GM19452 (cell line): Measurements from ENCODE around the gene RALY.
"Not testable (repeated sequence)": the region's sequence is repeated elsewhere in the genome, so short reads cannot be mapped to it uniquely, and the experiment has no call there.

Experiments
- ATAC-seq: cut with Tn5 transposase; IDR thresholded peaks from one replicate; pipeline ENCODE4 v1.9.1; 2021; ENCODE audit not compliant: unreplicated experiment

Gene RALY

DNA sequence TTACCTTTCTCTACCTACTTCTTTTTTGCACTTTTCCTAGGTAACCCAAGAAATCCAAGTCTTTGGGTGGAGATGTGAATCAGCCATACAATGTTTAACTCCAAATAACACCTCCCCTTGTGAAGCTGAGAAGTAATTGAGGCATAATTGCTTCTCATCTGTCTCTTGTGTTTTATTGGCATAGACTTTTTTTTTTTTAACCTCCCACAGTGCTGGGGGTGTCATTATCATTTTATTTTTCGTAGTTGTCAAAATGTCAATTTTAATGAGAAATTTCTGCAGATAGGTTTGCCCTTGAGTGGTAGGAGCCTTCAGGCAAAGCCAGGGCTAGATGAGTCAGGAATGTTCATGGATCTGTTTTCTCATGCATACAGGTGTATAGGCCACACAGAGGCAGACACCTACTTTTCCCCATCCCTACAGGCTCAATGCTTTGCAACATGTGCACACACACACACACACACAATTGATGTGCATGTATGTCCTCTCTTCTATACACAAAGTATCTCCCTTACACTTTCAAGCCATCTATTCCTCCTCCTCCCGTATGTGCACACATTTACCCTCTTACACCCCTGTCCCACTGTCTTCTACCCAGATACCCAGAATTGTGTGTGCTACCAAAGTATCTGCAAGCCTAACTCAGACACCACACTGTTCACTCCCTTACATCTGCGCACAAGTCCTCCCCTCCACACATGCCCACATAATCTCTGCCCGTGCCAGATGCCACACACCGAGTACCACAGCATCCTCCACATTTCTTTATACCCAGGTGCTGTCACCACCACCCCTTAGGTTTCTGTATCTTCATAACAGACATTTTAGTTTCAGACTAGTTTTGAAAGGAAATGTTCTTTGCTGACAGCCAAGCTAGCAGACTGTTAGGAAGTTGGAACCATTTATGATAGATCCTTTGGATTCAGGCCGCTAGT lies 22.0 kb downstream of the RALY start:
- no peak for ATAC-seq

- no peak for ATAC-seq
These were observed 23.0 kb downstream of the RALY start for GRCh38 chr20:34016736-34017135.

GRCh38 chr20:34017610-34018009 lies 23.9 kb downstream of the RALY start:
- ATAC-seq, result no peak

DNA sequence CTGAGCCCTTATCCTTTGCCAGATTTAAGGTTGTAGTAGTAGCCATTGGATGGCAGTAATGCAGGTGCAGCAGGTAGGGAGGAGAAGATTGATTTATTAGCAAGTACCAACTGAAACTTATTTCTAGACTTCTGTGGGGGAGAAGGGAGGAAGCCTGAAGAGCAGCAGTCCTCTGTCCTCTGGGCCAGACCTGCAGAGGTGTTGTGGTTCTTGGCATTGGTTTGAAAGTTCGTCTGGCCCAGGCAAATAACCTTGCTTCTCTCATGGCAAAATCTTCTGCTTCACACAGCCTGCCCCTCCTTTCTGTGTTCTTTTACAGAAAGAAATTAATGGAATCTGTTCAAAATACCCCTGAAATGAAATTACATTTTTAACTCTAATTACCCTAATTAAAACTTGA lies 24.5 kb downstream of the RALY start:
- no peak for ATAC-seq

- ATAC-seq, result no peak
These were observed 28.6 kb downstream of the RALY start for GRCh38 chr20:34022151-34022838.

- ATAC-seq, result no peak
These were observed 29.1 kb downstream of the RALY start for GRCh38 chr20:34022839-34023234.

GRCh38 chr20:34023937-34024722 lies 30.4 kb downstream of the RALY start:
- no peak for ATAC-seq

DNA sequence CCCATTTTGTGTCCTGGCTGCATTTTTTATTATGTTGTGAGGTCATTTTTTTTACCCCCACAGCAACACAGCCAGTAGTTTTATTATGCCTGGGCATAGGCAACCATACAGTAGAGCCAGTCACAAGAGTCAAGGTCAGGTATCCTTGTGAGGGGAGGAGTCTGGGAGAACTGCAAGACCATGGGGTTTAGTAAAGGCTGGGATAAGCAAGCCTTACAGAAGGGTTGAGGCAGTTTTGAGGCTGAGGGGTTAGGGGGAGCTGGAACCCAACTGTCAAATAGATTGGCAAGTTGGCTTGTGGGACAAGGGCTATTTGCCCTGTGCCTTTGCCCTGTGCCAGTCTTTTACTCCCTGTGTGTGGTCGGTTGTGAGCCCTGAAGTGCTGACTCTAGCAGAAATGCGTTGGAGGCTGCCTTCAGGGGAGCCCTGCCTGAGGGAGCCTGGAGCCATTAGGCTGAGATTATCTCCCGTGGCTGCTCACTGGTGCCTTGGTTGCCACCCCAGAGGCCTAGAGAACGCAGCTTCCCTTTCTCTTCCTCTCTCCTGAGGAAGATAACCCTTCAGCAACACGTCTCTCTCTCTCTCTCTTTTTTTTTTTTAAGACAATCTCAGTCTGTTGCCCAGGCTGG lies 31.1 kb downstream of the RALY start:
- no peak for ATAC-seq

DNA sequence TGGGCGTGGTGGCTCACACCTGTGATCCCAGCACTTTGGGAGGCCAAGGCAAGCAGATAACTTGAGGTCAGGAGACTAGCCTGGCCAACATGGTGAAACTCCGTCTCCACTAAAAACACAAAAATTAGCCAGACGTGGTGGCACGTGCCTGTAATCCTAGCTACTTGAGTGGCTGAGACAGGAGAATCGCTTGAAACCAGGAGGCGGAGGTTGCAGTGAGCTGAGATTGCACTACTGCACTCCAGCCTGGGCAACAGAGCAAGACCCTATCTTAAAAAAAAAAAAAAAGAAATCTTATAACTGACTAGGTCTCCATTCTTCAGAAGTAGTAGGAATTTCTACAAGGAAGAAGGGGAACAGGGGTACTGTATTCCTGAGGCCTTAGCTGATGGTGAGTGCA lies 34.3 kb downstream of the RALY start:
- ATAC-seq, result not testable (repeated sequence)

DNA sequence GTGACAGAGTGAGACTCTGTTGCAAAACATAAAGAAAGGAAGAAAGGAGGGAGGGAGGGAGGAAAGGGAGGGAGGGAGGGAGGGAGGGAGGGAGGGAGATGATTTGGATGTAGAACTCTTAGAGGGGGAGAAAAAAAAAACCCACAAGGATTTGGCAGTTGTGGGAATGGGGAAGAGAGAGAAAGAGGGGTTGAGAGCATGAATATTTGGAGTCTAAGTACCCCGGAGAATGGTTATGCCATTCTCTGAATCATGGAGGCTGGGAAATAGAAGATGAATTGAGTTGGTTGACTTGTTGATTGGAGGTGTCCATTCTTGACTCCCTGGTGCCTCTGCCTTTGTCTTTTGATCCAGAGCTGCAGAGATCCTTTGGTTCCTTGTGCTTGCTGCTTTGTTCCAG lies 35.7 kb downstream of the RALY start:
- no peak for ATAC-seq

DNA sequence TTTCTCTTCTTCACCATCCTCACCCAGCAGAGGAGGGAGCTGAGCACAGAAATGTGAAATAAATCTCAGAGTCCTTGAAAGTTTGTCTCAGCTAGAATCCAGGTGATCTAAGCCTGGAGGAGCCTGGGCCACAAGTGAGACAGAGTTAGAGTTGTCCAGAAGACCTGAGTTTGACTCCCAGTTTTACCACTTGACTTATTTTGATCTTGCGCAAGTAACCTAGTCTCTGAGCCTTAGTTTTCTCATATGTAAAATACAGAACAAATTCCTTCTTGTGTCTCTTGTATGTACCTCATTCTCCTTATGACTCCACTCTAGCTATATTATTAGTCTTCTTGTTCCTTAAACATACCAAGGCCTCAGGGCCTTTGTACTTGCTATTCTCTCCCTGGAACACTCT lies 36.7 kb downstream of the RALY start:
- no peak for ATAC-seq

DNA sequence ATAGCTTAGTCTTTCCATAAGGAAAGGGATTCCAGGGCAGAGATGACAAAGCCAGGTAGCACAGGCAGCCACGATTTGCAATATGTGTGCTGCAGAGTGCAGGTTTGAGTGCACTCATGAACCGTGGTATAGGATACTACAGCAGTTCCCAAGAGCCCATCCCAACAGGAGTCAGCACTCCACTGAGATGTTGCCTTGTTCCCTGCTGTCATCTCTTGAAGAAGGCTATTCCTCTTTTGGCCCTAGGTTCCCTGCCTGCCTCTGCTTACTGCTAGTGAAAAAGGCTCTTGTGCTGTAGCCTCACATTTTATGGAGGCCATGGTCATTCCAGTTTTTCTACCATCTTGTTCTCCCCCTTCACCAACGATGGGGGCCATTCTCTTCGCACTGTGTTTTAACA lies 40.2 kb downstream of the RALY start:
- no peak for ATAC-seq

DNA sequence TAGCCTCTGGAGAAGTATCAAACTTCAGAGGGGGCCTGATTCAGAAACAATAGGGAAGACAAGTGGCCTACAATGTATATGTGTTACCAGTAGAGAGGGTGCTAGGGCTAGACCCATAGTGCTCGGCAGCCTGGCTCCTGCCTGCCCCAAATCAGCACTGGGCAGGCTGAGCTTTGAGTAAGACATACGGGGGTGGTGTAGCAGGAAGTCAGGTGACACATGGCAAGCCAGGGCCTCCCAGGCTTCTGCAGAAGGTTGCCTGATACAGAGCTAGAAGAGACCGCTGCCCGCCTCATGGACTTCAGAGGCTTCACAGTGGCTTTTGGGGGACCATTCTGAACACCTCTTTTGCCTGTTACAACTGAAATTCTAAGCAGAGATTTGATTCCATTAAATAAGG lies 43.4 kb downstream of the RALY start:
- no peak for ATAC-seq

- no peak for ATAC-seq
These were observed 44.1 kb downstream of the RALY start for GRCh38 chr20:34037767-34038166.

GRCh38 chr20:34040300-34040995 lies 46.7 kb downstream of the RALY start:
- ATAC-seq, result no peak

DNA sequence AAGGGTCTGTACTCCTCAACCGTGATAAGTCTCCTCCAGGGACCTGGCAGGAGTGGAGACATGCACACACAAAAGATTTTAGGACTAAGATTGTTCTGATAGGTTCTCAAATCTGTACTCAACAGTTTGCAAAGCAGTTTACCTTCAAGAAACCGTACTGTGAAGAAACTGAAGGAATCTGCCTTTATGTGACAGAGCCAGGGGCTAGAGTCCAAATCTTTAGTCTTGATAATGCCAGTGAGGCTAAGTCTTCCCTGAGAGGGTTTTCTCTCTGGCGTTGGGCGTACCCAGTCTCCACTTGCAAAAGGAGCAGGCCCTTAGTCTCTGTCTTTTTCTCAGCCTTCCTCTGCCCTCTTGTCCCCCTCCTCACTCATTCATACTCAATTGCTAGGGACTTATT lies 47.5 kb downstream of the RALY start:
- no peak for ATAC-seq

- ATAC-seq, result no peak
These were observed 48.6 kb downstream of the RALY start for GRCh38 chr20:34042262-34042661.

GRCh38 chr20:34043025-34043424 lies 49.3 kb downstream of the RALY start:
- no peak for ATAC-seq

- no peak for ATAC-seq
These were observed 51.6 kb downstream of the RALY start for GRCh38 chr20:34045294-34045693.

DNA sequence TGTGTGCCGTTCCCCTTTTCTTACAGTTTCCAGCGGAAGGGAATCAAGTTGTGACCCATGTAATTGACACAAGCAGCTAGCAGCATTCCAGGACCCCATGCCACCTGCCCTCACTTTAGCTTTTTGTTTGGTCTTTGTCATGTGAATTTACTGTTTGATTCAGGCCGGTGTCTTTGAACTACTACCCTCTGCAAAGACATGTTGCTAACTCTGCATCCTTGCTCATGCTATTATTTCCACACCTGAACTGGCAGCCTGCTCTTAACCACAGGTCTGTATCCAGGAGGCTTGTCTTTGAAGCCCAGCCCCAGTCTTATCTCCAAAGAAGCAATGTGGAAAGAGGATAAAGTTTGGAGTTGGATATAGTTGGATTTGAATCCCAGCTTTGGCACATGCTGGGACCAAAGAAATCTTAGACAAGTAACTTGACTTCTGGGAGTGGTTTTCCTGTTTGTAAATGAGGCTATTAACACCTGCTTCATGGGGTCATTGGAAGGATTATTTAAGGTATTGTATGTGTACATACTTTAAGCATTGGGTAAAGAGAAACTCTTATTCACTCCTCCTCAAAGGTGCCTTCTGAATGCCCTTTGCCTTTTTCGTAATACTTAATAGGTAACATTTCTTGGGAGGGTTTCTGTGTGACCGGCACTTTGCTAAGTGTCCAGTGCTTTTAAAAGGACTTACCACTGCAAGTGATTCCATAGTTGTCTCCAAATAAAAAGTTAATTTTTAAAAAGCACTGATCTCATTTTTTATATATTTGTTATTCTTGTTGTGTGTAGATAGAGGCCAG lies 52.4 kb downstream of the RALY start:
- no peak for ATAC-seq
